ENCODE data around the gene TFPT.
A peak's percentile ranks its signal among the peaks of the same experiment; 100 is the strongest.
"Not testable (repeated sequence)": the region's sequence is repeated elsewhere in the genome, so short reads cannot be mapped to it uniquely, and the experiment has no call there.

TFPT gene

DNA sequence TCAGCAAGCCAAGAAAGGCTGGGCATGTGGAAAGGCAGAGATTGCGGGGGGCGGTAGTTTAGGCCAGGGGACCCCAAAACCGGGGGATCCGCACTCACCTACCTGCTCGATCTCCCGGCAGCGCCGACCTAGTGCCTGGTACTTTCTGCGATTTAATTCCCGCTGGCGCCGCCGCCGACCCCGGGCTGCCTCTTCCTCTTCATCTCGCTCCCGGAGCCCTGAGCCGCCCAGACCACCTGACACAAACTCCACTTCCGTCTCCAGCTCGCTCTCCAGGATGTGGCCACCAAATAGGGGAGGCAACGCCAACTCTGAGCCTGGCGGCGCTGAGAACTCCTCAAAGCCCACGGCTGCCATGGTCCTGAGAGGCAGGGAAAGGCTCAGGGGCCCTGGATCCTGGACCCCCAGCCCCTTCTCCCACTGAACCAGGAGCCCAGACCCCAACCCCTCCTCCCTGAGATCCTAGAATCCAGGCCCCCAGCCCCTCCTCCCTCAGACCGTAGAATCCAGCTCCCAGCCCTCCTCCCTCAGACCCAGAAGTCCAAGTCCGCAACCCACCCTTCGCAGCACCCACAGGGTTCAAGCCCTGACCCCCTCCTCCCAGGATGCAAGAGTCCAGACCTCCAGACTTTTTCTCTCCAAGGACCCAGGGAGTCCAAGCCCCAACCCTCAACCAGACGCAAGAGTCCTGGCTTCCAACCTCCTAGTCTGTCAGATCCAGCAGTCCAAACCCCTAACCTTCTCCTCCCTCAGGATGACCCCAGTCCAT, 933 bp downstream of the TFPT start:
- no peak for DNase-seq

DNA sequence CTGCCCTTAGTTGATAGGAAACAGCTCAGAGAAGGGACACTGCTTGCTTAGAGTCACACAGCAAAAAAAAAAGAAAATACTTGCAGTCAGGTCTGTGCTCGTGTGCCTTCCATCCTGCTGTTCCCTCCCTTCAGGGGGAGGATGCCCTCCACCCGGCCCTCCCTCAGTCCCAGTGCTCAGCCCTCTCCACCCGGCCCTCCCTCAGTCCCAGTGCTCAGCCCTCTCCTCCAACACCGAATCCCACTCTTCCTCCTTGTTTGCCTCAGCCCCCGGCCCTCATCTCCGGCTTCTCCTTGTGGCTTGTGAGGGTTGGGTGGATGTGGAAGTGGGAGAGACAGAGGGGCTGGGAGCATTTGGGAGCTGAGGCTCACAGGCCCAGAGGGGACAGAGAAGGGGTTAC, 5.8 kb downstream of the TFPT start:
- no peak for DNase-seq

DNA sequence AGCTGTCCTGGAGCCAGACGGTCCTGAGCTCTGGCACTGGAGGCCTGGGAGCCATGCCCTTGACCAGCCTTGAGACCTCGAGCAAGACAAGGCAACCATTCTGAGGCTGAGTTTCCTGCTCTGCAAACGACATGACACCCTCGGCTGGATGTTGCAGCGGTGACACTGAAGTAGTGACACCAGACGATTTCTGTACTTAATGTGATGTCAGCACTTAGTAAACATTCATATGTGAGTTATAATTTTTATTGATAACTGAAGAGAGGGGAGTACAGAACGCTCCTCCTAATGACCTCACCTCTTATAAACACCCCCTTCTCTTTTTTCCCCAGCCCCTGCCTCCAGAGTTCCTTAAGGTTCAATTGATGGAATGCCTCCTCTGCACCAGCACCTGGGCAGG, 7.0 kb downstream of the TFPT start:
- DNase-seq: no peak

DNA sequence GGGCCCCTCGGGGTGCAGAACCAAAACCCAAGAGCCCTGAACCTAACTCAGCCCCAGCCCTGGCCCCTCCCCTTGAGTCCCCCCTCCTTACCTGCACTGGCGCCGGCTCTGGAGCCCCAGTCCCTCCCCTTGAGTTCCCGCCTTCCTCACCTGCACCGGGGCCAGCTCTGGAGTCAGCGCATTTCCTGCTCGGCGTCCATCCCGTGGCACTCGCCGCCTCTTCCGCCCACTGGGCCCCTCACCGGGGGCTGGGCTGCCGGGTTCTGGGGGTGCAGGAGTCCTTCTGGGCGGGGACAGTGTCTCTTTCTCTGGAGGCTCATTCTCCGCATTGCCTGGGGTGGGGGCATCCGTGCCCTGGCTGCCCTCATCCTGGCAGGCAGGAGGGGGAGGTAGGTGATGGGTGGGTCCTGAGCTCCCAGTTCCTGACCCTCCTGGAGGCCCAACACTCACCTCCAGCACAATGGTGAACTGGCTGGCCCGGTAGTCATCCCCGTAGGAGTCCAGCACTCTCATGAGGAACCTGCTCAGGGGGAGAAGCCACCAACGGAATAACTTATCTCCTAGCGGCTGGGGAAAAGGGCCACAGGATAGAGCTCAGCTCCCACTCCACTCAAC, 7.5 kb downstream of the TFPT start:
- DNase-seq: no peak

DNA sequence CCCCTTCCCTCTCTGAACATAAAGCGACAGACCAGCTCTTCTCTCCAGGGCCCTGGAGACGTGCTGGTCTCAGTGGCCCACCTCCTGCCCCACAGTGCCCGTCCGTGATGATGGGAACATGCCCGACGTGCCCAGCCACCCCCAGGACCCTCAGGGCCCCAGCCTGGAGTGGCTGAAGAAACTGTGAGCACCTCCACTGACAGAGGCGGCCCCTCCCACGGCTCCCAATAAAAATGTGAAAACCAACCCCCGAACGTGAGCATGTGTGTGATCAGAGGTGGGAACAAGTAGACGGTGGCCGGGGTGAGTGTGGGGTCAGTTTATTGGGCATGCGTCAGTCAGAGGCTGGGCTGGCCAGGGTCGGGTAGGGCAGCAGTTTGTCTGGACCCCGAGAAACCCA, 8.7 kb downstream of the TFPT start:
- no peak for DNase-seq

DNA sequence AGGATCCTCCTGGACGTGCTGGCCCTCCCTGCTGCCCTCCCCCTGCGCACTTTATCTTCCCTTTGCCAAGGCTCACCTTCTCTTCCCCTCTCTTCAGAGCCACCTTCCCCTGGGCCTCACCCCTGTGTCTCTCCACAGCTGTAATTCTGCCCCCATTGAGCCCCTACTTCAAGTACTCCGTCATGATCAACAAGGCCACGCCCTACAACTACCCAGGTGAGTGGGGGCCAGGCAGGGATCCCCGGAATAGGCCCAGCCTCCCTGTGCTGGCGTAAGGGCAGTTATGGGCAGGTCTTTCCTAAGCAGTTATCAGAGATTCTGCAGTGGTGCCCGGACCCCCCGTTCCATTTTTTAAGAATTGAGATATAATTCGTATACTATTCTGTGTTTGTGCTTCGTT, 9.7 kb downstream of the TFPT start:
- DNase-seq: no peak

DNA sequence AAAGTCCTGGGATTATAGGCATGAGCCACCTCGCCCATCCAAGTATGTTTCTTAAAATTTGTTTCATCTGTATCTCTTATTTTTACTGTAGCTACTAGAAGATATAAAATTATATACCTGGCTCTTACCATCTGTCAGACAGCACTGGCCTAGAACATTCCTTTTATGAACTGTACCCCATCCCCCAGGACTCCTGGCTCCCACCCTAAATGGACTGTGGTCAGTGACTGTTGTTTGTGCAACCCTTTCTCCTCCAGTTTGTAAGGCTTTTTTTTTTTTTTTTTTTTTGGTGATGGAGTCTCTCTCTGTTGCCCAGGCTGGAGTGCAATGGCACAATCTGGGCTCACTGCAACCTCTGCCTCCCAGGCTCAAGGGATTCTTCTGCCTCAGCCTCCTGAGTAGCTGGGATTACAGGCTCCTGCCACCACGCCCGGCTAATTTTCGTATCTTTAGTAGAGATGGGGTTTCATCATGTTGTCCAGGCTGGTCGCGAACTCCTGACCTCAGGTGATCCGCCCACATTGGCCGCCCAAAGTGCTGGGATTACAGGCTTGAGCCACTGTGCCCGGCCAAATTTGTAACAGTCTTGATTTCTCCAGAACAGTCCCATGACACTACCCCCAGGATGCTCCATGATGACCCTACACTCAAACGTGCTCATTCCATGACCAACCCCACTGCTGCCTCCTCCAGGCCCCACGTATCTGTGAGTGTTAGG, 10.3 kb downstream of the TFPT start:
- no peak for DNase-seq

DNA sequence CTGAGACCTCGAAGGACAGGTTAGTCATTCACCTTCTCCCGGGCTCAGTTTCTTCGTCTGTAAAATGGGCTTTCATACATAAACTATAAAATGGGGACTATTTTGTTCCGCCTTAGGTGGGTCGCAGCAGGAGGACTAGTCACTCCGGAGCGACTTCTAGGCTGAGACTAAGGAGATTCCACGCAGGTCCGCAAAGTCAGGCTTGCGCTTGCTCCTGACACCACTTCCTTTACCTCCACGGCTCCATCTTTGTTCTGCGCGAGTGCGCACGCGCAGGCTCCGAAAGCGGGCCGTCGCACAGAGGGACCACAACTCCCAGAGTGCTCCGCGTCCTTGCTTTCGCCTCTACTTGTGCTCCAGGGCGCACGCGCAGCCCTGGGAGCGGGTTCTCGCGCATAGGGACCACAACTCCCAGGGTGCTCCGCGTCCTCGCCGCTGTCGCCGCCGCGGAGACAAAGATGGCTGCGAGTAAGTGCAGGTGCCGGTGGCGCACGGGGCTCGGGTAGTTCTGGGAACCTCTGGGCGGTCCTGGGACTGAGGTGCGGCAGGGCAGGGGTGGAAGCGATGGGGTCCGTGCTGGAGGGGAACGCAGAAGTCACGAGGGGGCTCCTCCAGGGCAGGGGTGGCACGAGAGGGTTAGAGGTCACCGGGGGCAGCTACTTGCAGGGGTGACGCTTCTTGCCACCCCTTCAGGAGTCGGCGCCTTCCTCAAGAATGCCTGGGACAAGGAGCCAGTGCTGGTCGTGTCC, 12.9 kb downstream of the TFPT start, which contains the start of gene NDUFA3:
NDUFA3 (plus strand) TSS at position 435 of the 749 bp plus-strand sequence; CDS start at position 459, 24 bp downstream.
- peak; percentile 100 for DNase-seq

DNA sequence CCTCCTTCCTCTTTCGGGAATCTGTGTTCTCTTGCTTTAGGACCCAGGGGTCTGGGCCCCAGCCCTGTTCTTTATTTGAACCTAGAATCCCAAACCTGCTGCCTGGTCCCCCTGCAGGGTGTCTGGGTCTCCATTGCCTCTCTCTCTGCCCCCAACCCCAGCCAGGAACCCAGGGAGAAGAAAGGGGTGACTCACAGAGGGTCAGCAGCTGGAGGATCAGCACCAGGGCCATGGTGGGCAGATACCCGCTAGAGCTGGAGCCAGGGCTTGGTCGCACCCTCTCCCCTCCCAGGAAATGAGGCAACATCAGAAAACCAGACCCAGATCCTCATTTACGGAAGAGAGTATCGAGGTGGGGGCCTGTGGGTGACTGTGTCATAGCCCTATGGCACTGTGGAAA, 14.9 kb downstream of the TFPT start, which contains the start of gene OSCAR:
OSCAR (minus strand) TSS at position 243 of the 400 bp plus-strand sequence; CDS start at position 232, 11 bp downstream.
- no peak for DNase-seq

DNA sequence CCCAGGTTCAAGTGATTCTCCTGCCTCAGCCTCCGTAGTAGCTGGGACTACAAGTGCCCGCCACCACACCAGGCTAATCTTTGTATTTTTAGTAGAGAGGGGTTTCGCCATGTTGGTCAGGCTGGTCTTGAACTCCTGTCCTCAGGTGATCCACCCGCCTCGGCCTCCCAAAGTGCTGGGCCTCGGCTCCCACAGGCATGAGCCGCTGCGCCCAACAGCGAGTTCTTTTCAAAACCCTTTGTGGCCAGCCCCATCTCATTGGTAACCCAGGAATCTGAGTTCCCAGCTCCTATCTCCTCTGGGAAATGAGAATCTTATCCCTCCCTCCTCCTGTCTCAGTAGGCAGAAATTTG, 15.6 kb downstream of the TFPT start:
- not testable (repeated sequence) for DNase-seq

DNA sequence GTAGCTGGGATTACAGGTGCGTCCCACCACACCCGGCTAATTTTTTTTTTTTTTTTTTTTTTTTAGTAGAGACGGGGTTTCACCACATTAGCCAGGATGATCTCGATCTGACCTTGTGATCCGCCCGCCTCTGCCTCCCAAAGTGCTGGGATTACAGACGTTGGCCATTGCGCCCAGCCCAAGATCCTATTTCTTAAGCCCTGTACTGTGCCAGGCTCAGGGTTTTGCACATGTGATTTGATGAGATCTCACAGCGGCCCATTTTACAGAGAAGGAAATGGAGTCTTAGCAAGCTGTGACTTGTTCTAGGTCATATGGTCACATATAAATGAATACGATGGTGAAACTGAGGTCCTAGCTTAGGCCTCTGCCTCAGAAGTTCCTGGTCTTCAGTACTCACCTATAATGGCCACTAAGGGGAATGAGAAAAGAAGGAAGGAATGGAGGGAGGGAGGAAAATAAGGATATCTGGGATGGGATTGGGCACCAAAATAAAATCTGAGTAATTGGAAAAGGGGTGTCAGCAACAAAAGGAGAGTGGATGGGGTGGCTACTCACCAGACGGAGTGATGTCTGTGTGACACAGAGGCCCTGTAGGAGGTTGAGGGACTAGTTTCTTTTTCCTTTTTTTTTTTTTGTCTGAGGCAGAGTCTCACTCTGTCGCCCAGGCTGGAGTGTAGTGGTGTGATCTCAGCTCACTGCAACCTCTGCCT, 16.1 kb downstream of the TFPT start:
- DNase-seq: no peak

DNA sequence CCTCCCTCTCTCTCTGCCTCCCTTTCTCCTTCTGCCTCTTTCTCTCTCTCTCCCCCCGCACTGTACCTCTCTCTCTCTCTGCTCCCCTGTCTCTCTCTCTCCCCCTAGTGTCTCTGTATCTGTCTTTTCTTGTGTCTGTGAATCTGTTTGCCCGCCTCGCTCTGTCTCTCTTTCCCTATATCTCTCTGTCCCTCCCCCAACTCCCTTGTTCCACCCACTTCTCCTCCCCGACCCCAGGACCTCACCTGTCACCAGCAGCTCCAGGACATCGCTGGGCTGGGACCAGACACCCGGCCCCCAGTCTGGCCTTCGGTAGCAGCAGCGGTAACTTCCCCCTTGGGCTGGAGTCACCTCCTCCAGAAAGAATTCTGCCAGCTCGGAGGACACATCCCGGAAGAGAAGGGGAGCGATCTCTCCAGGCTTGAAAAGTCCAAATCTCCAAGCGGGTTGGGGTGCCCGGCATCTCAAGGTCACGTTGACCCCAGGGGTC, 18.8 kb downstream of the TFPT start:
- DNase-seq: no peak

DNA sequence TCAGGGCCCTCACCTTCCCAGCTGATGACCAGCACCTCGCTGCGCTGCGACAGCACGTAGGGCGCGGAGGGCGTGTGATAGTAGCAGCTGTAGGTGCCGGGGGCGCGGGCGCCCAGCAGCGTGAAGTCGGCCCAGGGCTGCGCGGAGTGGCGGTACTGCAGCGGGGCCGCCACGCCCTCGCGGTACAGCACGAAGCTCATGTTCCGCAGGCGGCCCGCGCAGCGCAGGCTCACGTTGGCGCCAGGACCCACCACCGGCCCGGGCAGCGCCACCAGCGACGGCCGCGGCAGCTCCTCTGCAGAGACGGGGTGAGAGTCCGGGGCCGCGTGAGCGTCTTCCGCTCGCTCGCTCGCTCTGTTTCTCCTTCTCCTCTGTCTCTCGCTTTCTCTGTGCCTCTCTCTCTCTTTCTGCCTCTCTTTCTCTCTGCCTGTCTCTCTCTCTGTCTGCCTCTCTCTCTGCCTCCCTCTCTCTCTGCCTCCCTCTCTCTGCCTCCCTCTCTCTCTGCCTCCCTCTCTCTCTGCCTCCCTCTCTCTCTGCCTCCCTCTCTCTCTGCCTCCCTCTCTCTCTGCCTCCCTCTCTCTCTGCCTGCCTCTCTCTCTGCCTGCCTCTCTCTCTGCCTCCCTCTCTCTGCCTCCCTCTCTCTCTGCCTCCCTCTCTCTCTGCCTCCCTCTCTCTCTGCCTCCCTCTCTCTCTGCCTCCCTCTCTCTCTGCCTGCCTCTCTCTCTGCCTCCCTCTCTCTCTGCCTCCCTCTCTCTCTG, 19.4 kb downstream of the TFPT start:
- not testable (repeated sequence) for DNase-seq

DNA sequence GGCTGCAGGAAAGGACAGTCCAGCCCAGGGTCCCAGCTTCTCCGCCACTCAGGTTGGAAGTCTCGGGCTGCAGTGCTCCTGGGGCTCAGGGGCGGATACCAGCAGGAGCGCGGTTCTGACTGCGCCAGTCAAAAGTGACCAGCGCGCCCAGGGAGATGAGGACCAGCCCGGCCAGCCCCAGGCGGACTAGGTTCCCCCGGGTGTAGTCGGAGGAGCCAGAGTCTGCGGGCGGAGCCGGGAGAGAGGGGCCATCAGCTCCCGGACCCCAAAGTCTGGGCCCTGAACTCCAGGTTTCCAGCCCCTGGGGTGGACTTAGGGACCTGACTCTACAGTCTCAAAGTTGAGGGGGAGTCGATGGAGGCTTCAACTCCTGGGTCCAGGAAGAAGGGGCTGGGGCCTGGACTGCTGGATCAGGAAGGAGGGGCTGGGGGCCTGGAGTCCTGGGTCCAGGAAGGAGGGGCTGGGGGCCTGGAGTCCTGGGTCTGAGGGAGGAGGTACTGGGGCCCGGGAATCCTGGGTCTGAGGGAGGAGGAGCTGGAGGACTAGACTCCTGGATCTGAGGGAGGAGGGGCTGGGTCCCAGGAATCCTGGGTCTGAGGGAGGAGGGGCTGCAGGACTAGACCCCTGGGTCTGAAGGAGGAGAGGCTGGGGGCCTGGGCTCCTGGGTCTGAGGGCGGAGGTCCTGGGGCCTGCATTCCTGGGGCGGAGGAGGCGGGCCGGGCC, 20.2 kb downstream of the TFPT start:
- DNase-seq: no peak

DNA sequence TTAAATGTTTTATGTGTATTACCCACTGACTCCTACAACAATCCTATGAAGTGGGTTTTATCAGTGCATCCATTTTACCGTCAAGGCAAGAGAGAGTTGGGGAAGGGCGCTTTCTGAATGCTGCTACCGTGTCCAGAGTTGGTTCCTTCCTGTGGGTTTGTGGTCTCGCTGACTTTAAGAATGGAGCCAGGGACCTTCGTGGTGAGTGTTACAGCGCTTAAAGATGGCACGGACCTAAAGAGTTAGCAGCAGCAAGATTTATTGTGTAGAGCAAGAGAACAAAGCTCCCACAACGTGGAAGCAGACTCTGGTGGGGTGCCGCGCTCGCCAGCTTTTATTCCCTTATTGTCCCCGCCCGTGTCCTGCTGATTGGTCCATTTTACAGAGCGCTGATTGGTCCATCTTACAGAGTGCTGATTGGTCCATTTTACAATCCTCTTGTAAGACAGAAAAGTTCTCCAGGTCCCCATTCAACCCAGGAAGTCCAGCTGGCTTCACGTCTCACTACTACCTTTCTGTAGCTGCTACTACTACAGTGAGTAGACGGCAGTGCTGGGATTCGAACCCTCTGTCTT, 20.9 kb downstream of the TFPT start:
- no peak for DNase-seq

DNA sequence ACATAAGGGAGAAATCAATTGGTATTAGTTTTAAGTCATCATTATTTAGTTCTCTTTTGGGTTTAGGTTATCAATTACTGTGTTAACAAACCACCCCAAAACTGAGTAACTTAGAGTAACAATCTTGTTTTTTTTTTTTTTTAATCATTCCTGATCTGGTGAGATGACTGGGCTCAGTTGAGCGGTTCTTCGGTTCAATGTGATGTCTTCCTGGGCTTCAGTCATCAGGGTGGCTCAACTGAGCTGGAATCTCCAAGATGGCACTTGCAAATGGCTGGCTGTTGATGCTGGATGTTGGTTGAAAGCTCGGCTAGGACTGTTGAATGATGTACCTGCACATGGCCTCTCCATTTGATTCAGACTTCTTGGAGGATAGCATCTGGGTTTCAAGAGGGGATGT, 31.0 kb downstream of the TFPT start:
- no peak for DNase-seq

DNA sequence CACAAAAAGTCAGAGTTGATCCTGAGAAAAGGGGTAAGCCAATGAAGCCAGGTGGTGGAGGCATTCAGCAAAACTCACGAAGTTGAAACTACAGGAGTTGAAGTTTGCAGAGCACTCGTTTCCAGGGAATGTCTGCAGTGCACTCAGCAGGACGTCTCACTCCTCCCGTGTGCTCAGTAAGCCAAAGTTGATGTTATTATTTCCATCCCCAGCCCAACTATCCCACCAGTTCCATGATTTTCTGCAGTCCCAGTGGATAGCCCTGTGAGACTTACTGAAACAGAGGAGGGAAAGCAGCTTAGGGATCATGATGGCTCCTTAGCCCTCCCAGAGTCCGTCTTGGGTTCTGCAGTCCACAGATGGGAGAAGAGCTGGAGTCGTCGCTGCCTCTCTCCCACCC, 34.4 kb downstream of the TFPT start, which contains the start of gene TARM1:
TARM1 (minus strand) TSS at position 334 of the 400 bp plus-strand sequence; CDS start at position 309, 25 bp downstream.
- DNase-seq: no peak

DNA sequence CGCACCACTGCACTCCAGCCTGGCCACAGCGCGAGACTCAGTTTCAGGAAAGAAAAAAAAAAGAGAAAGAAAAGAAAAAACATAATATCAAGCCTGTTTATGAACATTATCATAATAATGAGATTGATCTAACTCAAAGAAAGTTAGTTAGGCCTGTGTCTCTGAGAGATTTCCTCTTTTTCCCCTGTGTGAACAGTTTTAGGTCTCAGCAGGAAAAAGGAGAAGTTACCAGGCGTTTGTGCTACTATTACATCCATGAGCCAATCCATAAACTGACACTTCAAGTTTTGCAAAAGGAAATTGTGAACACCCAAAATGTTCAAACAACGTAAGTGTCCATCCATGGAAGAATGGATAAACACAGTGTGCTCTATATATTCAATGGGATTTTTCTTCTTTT, 38.1 kb downstream of the TFPT start:
- no peak for DNase-seq

DNA sequence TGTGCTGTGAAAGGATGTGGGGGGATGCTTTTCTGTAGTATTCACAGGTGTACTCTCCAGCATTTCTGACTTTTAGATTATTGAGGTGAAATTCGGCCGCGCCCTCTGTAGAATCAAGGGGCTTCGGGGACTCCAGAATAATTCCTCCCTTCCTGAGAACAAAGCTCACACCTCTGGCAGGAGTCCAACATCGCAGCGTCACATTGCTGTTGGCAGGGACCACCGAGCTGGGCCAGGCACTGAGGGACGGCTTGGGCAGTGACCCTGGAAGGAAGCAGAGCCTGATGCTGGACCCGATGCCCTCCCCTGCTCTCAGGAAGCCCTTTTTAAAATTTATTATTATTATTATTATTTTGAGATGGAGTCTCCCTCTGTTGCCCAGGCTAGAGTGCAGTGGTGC, 40.6 kb downstream of the TFPT start:
- DNase-seq: no peak

DNA sequence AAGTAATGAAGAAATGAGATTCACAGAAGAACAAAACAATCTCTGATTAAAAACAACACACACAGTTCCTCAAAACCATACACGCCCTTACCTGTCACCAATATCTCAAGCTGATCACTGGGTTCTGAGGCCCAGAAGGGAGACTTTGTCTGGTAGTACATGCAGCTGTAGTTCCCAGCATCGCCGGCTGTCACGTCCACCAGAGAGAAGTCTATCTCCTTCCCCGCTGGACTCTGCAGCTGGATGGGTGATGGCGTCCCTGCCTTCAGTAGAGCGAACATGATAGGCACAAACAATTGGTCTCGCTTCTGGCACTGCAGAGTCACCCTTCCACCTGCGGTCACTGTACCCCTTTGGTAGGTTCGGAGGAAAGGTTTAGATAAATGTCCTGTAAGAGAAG, 41.6 kb downstream of the TFPT start:
- no peak for DNase-seq

Measured in NCI-H226 (cell line).